NCI-H1105 (cell line): Measurements from ENCODE around the gene TBL3.
"Not testable (repeated sequence)": the region's sequence is repeated elsewhere in the genome, so short reads cannot be mapped to it uniquely, and the experiment has no call there.

ENCODE experiments used
- DNase-seq: peaks from one replicate; lab custom pipeline; 2025; lab: John Stamatoyannopoulos, UW

The TBL3 gene

DNA sequence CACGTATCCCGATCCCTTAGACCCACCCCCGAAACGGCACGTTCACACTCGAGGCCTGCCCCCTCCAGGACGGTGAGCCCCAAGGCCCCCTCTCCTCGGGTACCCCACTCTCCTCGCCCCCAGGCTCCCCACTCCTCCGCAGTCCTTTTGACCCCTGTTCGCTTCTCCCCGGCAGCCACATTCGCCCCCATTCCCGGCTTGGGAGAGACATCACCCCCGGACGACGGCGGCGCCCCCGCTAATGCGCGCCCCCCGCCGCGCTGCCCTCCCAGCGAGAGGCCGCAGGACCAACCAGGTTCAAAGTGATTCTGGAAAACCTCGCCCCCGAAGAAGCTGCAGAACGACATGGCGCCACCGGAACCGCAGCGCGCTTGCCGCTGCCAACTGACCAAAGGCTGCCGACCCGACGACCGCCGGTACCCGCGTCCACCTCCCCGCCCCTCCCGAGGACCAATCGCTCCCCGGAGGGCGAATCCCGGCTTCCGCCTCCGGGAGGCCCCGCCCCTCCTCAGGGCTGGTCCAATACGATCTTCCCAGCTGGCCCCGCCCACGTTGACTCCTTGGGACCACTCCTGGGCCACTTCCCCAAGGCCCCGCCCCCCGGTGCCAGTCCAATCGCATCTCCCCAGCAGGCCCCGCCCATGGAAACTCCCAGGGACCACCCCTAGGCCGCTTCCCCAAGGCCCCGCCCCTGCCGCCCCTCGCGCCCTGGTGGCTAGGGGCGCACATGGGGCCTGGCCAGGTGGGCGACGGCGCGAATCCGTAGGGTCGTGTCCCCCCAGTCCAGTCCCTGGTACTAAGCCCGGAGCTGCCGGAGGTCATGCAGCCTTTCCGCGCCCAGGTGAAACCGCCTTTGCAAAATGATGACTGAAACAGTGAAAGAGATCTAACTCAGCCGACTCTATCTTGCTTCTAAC lies 28.8 kb upstream of the TBL3 start, which contains the start of gene MSRB1:
TSS of gene MSRB1 (minus strand) at position 390 of the 917 bp plus-strand sequence. CDS start at position 347, 43 bp downstream.
- peak; percentile 94 for DNase-seq

DNA sequence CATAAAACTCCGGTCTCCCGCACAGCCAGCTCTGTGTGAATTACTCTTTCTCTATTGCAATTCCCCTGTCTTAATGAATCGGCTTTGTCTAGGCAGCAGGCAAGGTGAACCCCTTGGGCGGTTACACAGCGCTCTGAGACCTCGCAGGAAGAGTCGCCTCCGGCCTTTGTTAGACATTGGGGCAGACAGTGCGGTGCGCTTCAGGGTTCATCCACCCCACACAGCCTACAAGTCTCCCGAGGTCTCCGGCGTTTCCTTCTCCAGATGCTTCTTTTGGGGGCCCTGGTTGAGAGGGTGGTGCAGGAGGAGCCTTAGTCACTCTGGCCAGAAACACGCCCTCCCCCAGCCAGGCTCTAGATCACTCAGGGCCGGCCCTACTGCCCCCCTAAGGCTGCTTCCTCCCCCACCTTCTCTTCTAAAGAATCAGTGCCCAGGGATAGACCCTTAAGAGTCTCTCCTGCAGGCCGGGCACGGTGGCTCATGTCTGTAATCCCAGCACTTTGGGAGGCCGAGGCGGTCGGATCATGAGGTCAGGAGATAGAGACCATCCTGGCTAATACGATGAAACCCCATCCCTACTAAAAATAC lies 27.1 kb upstream of the TBL3 start:
- DNase-seq: no peak

DNA sequence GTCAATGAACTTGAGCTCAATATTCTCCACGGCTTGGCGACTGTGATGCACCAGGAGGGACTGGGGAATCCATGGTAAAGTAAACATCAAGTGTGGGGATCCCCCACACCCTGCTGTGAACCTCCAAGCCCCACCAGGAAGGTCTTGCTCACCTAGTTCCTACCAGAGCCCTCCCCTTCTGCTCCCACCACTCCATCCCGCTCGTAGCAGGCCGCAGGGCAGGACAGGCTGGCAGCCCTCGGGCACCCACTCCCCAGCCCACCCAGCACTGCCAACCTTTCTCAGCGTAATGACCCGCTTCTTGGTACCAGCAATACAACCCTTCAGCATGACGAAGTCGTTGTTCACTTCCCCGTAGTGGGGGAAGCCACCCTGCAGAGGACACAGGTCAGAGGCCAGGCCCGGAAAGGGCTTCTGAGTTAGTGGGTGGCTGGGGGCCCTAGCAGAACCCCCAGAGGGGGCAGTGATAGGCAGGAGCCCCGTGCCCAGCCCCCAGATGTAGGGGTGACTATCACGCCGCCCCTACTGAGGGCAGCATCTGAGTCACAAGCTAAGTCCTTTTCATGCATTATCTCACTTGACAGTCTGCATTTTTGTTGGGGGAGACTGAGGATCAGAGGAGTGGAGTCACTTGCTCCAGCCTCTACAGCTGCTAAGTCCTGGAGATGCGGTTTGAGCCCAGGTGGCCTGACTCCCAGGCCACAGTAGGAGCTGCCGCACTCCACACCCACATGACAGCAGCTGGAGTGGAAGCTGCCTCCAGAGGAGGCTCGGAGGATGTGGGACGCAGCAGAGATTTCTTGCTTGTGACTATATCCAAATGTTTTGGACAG lies 26.1 kb upstream of the TBL3 start:
- no peak for DNase-seq

DNA sequence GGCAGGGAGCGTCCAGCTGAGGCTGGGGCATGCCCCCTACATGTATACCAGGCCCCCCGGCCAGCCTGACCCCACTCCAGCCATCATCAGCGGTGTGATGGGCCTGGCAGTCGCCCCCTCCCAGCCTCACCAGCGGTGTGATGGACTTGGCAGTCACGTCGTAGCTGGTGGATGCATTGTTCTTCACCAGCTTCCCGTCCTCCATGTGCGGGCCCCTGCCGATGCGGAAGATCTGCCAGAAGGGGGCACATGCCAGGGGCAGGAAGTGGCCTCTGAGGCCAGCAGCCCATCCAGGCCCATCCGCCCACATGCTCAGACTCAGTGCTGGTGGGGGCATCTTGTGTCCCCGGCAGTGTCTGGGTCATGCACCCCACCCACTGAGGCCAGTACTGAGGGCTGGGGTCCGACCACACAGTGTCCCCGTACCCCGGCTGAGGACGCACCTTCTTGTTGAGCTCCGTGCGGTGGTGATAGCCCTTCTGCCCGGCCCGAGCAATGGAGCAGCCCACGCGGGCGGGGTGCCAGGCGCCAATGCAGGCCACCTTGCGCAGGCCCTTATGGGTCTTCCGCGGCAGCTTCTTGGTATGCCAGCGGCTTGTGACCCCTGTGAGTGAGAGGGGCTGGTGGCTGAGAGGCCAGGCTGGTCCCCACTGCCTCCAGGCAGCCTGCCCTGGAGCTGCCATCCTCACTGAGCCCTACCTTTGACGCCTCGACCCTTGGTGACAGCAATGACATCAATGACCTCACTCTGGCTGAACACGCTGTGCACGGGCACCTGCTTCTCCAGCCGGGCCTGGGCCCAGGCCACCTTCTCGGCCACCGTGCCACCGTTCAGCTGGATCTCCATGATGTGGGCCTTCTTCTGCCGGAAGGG lies 25.1 kb upstream of the TBL3 start:
- no peak for DNase-seq

DNA sequence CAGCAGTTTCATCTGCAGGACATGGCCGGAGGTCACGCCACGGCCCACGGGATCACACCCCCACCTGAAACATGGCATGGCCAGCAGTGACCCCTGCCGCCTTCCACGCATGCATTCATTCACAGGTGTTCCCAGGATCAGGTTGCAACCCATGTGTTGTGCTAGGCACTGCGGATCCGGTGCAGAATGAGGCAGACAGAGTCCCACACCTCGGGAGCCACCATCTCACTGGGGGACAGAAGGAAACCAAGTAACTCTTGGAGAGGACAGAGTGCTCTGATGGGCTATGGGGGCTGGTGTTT lies 24.5 kb upstream of the TBL3 start:
- DNase-seq: no peak

DNA sequence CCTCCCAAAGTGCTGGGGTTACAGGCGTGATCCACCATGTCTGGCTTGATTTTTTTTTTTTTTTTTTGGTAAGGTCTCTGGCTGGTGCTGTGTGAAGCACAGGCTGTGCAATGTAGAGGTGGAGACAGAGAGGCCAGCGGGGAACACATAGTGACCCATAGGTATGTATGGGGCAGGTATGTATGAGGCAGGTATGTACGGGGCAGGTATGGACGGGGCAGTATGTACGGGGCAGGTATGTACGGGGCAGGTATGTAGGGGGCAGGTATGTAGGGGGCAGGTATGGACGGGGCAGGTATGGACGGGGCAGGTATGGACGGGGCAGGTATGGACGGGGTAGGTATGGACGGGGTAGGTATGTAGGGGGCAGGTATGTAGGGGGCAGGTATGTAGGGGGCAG lies 22.3 kb upstream of the TBL3 start:
- no peak for DNase-seq

DNA sequence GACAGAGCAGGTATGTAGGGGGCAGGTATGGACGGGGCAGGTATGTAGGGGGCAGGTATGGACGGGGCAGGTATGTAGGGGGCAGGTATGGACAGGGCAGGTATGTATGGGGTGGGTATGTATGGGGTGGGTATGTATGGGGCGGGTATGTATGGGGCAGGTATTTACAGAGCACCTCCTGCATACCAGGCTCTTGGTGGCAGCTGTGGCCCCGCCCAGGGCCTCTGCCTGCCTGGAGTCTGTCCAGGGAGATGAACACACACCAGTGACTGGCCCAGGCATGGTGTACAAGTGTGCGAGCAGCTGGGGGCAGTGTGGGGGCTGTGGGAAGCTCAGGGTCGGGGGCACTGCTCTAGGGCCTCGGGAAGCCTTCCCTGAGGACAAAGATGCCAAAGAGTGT lies 21.8 kb upstream of the TBL3 start:
- DNase-seq: no peak

DNA sequence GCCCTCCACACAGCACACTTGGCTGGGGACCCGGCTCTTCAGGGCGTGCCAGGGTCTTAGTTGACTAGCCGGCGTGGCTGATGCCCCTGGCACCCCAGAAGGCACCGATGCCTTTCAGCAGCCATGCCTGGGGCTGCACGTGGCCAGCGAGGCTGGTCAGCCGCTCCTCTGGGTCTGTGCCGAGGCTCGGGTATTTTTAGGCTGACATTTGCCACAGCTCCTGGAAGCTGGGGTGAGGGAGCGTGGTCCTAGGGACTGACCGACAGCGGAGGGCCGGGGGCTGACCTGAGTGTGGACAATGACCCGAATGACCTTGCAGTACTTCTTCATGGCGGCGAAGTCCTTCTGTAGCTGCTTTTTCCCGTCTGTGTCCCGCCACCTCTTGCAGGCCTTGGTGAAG lies 21.3 kb upstream of the TBL3 start:
- DNase-seq: no peak

DNA sequence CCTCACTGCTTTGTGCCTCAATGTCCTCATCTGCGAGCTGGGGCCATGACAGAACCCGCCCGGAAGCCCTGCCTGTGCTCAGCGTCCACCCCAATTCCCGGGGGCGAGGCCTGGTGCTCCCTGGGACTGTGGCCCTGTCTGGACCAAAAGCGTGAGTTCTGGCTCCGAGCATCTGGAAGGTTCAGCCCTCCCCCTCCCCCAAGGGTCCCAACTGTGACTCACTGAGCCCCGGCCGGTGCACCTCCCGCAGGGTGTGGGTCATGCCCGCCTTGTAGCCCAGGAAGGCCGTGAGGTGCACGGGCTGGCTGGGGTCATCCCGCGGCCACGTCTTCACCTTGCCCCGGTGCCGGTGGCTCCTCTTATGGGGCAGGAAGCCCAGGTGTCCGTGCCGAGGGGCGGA lies 18.1 kb upstream of the TBL3 start:
- no peak for DNase-seq

DNA sequence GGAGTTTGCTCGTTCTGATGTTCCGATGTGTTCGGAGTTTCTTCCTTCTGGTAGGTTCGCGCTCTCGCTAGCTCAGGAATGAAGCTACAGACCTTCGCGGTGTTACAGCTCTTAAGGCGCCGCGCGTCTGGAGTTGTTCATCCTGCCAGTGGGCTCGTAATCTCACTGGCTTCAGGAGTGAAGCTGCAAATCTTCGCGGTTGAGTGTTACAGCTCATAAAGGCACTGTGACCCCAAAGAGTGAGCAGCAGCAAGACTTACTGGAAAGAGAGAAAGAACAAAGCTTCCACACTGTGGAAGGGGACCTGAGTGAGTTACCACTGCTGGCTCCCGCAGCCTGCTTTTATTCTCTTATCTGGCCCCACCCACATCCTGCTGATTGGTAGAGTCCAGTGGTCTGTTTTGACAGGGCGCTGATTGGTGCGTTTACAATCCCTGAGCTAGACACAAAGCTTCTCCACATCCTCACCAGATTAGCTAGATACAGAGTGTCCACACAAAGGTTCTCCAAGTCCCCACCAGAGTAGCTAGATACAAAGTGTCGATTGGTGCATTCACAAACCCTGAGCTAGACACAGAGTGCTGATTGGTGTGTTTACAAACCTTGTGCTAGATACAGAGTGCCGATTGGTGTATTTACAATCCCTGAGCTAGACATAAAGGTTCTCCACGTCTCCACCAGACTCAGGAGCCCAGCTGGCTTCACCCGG lies 14.3 kb upstream of the TBL3 start:
- DNase-seq: not testable (repeated sequence)

DNA sequence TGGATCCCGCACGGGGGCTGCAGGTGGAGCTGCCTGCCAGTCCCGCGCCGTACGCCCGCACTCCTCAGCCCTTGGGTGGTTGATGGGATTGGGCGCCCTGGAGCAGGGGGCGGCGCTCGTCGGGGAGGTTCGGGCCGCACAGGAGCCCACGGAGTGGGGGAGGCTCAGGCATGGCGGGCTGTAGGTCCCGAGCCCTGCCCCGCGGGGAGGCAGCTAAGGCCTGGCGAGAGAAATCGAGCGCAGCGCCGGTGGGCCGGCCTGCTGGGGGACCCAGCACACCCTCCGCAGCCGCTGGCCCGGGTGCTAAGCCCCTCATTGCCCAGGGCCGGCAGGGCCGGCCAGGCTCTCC lies 13.7 kb upstream of the TBL3 start:
- not testable (repeated sequence) for DNase-seq

DNA sequence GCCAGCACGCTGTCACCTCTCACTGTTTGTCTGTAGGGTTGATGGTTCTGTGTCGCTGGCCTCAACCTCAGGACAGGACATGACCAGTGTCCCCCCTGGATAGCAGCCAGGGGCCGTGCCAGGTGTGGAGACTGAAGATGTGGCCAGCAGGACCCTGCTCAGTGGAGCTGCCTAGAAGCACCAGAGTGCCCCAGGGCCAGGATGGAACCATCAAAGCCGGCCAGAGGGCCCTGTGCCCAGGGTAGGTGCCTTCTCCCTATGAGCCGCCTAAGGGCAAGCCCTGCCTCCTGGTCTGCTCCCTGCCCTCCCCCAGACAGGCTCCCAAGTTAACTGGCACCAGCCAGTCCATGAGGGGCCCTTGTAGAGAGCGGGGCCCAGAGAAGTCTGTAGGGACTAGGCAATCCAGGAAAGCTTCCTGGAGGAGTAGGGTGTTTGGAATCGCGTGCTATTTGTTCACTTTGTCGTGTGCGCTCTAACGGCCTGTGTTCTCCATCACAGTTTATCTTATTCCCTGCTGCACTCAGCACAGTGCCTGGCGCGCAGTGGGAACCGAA lies 13.1 kb upstream of the TBL3 start:
- no peak for DNase-seq

DNA sequence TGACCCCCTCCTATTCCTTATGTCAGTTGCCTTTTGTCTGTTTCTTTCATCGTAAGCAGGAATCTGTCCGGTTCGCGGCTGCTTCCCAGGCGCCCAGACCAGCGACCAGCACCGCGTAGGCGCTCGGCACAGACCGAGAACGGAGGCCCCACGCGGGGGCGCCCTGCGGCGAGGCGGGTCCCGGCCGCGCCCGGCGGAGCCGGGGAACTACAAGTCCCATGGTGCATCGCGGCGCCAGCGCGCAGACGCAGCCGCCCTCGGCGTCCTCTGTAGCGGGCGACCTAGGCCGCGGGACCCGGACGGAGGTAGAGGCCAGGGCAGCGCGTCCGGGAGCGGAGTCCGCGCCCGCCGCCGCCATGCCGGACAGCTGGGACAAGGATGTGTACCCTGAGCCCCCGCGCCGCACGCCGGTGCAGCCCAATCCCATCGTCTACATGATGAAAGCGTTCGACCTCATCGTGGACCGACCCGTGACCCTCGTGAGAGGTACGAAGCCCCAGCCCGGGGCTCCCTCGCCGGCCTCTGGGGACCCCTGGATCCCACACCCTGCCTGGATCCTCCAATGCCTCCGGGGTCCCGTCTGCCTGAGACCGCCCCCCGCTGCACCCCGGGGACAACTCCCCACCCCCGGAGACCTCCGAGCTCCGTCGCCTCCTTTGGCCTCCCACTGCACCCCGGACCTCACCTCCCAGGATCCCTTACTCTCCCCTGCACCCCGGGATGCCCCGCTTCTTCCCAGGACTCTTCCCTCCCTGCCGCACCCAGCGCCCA lies 12.4 kb upstream of the TBL3 start, which contains the start of gene NDUFB10:
TSS of gene NDUFB10 (plus strand) at position 270 of the 771 bp plus-strand sequence. CDS start at position 357, 87 bp downstream.
- DNase-seq: peak; percentile 62

DNA sequence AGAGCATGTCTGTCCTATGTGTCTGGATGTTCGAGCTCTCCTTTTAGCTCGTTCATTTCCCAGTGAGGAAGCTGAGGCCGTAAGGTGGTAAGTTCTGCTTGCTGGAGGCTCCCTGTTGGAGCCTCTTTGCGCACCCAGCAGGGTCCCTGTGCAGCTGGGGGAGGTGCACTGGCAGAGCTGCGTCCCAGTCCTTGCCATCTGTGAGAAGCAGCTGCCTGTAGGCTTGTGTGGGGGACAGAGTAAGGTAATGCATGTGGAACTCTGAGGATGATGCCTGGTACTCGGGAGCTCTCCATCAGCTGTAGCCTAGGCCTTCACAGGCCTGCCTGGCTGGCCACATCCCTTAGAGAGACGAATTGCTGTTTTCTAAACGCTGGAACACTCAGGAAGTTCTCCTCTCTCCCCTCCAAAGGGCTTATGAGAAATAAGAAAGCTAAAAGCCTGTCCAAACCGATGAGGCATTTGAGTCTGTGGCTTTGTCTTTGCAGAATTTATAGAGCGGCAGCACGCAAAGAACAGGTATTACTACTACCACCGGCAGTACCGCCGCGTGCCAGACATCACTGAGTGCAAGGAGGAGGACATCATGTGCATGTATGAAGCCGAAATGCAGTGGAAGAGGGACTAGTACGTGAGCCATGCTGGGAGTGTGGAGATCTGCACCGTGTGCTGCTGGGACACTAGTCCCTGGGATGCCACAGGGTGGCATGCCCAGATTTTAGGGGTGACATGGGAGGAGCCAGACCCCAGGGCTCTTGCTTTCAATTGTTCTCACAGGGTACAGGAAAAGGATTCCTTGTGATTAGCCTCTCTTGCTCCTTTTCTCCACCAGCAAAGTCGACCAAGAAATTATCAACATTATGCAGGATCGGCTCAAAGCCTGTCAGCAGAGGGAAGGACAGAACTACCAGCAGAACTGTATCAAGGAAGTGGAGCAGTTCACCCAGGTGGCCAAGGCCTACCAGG lies 10.9 kb upstream of the TBL3 start:
- DNase-seq: no peak

DNA sequence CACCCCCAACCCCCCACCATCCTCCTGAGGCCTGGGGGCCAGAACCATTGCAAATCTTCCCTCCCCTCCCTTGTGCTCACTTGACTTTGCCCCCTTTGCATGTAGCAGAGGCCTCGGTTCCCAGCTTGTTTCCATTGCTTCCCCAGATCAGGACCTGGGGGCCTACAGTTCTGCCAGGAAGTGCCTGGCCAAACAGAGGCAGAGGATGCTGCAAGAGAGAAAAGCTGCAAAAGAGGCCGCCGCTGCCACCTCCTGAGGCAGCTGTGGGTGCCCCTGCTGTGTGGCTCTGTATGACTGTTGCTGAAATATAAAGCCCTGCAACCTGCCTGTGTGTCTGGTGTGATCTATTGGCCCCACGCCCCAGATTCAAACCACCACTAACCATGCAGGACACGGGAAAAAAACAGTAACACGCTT lies 10.2 kb upstream of the TBL3 start:
- DNase-seq: no peak

DNA sequence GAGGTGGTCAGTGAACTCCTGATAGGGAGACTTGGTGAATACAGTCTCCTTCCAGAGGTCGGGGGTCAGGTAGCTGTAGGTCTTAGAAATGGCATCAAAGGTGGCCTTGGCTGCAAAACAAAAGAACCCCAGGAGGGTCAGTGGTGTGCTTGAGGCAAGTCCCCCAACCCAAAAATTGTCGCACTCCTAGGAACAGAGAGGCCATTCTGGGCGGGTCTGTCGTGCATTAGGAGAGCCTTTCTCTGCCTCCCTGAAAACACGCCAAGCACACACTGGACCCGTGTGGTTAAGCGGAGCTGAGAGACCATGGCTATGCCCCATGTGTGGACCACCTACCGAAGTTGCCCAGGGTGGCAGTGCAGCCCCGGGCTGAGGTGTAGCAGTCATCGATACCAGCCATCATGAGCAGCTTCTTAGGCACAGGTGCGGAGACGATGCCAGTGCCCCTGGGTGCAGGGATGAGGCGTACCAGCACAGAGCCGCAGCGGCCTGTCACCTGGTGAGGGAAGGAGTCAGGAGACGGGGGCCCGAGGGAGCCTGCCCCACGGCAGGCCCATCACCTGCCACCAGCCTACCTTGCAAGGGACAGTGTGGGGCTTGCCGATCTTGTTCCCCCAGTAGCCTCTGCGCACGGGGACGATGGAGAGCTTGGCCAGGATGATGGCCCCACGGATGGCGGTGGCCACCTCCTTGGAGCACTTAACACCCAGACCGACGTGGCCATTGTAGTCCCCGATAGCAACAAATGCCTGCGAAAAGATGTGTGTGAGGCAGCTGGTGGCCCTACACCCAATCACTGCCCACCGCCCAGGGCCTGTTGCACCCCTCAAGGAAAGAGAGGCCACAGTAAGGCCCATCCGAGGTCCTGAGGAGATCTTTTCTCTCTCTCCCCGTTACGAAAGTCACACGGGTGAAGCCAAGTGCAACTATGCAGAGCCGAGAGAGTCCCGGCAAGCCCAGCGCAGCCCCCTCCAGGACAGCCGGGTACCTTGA lies 9.4 kb upstream of the TBL3 start:
- DNase-seq: not testable (repeated sequence)

DNA sequence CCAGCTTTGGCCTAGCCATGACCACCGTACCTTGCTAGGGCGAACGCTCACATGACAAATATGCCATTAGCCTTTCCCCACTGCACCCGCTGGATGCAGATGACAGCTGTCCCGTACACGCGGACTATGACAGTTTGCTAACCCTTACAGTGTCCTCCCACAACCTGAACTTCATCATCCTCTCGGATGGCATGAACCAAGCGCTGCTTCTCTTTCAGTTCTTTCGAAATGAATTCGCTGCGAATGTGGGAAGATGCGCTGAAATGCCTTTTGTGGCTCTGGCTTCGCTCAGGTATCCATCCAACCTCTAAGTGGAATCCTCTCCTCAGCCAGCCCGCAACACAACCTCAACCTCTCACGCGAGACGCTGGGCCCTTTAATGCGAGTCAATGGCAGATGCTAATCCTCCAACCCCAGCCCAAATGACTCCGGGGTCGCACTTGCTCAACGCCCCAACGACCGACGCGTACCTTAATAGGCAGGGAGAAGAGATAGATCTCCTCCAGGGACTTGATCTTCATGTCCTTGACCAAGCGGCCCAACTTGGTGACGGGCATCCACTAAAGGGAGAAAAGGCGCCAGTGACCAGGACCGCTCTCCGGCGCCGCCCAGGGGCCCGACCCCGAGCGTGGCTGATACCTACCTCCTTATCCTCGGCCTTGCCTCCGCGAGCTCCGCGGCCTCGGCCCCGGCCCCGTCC lies 7.9 kb upstream of the TBL3 start:
- no peak for DNase-seq
